Mammary epithelial cell (primary cell): ENCODE results near the gene NF1.
"Not testable (repeated sequence)": the region's sequence is repeated elsewhere in the genome, so short reads cannot be mapped to it uniquely, and the experiment has no call there.

Experiments used
- EZH2 ChIP-seq: IDR thresholded peaks from 2 replicates; pipeline ENCODE4 v1.6.1; 2012; ENCODE audit warnings: low read length, inconsistent platforms, borderline replicate concordance
- TF ChIP-seq, protein P1 (sequence below), 2 donors: IDR thresholded peaks in 1 of 2; conservative IDR thresholded peaks in 1 of 2; 2 replicates each; pipeline ENCODE4 v1.5.1; 2011 to 2012; ENCODE audit warnings: inconsistent platforms in 2 of 2, low read length in 2 of 2, mild to moderate bottlenecking in 2 of 2, control low read depth in 1 of 2, low read depth in 1 of 2; ENCODE audit not compliant: insufficient read depth in 1 of 2; ENCODE audit errors: extremely low read depth in 1 of 2

DNA sequence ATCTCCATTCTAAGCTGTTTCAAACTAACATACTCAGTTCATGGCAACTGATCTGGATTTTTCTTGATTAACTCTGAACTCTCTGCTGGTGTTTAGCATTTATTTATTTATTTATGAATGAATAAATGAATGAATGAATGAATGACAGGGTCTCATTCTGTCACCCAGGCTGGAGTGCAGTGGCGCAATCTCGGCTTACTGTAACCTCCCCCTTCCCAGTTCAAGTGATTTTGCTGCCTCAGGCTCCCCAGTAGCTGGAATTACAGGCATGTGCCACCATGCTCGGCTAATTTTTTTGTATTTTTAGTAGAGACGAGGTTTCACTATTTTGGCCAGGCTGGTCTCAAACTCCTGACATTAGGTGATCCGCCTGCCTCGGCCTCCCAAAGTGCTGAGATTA lies 62.1 kb downstream of the NF1 start:
- TF ChIP-seq, protein P1, sequence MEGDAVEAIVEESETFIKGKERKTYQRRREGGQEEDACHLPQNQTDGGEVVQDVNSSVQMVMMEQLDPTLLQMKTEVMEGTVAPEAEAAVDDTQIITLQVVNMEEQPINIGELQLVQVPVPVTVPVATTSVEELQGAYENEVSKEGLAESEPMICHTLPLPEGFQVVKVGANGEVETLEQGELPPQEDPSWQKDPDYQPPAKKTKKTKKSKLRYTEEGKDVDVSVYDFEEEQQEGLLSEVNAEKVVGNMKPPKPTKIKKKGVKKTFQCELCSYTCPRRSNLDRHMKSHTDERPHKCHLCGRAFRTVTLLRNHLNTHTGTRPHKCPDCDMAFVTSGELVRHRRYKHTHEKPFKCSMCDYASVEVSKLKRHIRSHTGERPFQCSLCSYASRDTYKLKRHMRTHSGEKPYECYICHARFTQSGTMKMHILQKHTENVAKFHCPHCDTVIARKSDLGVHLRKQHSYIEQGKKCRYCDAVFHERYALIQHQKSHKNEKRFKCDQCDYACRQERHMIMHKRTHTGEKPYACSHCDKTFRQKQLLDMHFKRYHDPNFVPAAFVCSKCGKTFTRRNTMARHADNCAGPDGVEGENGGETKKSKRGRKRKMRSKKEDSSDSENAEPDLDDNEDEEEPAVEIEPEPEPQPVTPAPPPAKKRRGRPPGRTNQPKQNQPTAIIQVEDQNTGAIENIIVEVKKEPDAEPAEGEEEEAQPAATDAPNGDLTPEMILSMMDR (conservative IDR thresholded peaks at IDR 0.05 in 1 of 2, IDR thresholded peaks at IDR 0.05 in 1 of 2; ENCODE audit: extremely low read depth in 1 of 2, insufficient read depth in 1 of 2, low read depth in 1 of 2, low read length in 2 of 2), result not testable (repeated sequence)
- TF ChIP-seq EZH2, result not testable (repeated sequence)
